Epidermal melanocyte (primary cell): ENCODE data around the gene MGRN1.

Source experiments
- DNase-seq: peaks from one replicate; pipeline ENCODE4 v3.0.0; 2011; ENCODE audit warnings: low spot score; ENCODE audit not compliant: insufficient read length

Gene MGRN1

GRCh38 chr16:4685776-4686496, 61.3 kb downstream of the MGRN1 start:
- no peak for DNase-seq

DNA sequence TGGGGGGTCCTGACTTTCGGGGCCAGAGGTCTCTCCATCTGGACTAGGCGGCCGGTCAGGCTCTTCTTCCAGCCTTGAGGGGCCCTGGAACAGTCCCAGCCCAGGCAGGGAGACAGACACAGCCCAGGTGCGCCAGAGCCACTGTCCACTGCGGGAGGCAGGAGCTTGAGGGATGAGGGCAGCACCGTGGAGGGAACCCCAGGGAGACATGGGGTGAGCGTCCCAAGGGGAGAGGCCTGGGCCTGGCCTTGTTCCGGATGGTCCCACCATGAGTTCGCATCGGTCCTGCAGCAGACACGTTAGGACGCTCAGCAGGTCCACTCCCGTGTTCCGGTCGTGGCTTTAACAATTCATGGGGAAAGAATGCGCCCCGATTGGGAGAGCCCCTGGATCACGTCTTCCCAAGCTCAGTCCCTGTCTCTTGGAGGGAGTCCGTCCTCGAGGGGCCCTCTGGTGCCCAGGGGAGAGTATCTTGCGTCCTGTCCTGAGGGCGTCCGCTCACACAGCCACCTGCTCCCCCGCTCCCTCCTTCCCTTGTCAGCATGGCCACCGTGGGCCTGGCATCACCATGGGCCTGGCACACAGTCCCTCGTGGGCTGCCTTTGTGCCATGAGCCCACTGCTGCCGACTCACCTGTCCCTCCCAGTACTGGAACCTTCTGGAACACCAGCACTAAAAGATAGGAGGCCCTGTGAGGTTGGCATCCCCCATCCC, 62.0 kb downstream of the MGRN1 start:
- DNase-seq = no peak

GRCh38 chr16:4687416-4687815, 62.8 kb downstream of the MGRN1 start:
- DNase-seq = no peak

- DNase-seq = no peak
Observed at GRCh38 chr16:4687946-4688673, 63.5 kb downstream of the MGRN1 start.

GRCh38 chr16:4688674-4689045, 64.0 kb downstream of the MGRN1 start:
- no peak for DNase-seq

GRCh38 chr16:4689091-4689671, 64.6 kb downstream of the MGRN1 start:
- no peak for DNase-seq

GRCh38 chr16:4689864-4690704, 65.5 kb downstream of the MGRN1 start:
- no peak for DNase-seq

DNA sequence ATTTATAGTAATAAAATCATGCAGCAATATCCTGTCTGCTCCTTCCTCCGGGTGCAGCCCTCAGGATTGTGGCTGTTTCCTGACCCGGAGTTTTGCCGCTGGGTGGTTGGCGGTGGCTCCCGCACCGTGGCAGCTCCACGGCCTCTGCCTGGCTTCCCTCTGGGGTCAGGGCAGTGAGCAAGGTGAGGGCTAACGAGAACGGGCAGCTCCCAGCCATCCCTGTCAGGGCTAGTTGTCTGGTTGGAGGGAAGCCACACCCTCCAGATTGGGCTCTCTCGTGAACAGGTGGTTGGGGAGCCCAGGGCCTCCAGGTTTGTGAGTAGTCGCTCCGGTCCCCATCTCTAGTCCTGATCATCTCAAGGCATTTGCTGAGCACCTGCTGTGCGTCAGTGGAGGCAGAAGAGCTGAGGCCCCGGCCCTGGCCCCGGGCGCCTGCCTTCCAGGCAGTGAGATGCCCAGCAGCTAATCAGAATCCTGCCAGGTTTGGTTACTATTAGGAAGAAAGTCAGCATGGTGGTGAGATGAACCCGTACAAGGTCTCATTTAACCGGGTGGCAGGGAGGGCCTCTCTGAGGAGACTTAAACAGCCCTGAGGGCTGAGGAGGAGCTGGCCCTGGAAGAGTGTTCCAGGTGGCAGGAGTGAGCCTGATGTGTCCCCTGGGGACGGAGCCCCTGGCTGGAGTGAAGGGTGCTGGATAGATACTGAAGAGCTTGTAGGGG, 66.5 kb downstream of the MGRN1 start:
- DNase-seq = peak; percentile 14

DNA sequence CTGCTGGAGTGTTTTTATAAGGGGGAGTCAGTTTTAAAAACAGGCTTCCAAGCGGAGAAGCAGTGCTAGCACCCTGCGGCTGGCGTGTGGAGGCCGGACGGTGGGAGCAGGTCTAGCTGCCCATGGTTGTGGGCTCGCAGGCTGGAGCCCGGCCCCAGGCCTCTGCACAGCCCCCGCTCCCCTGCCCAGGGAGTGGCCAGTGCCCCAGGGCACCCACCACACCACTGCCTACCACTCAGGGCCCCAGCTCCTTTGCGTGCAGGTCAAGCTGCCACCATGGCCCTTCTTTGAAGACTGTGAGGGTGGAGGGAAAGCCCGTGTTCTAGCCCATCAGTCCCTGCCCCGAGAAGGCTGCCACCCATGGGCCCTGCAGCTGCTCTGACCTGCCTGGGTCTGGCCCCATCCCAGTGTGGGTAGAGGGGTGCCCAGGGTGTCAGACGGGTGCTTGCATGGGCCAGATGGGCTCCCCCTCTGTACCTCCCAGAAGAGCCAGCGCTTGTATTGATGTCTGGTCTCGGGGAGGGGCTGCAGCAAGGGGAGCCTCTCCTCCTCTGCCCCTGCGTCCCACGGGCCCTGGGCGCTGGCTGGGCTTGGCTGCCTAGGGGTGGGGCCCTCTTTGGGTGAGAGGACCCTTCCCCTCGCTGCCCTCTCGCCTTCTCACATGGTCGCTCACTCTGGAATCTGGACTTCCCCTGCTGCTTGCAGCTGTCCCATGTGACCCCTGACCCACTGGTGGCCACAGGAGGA, 67.2 kb downstream of the MGRN1 start:
- DNase-seq = peak; percentile 15

DNA sequence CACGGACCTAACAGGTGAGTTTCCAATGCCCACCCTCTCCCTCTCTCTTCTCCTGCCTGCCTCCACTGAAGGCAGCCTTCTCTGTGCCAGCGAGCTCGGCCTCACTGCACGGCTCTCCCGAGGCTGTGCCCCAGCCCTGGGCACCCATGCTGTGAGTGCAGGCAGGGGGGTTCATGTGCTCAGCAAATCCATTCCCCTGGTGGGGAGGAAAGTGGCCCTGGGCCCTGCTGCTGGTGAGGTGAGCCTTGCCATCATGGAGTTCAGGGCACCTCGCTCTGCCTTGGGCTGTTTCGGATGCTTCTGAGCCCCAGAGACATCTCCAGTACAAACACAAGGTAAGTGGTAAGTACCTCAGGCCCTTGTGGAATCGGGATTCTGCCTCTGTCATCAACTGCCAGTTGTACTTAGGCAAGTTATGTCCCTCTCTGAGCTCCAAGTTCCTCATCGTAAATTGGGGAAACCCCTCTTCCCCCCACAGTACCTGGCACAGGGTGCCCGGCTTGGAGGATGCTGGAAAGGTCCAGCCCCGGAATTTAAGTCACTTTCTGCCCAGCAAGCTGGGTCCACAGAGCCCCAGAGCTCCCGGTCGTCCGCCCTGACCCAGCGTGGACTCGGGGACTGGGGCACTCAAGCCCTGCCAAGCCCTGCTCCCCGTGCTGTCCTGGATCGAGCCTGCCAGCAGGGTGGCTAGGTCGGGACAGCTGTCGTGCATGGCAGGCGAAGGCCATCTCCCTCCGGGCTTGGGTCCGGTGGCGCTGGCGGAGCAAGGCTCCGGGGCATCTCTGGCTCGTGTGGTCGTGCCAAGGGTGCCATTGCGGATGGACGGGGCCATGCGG, 68.1 kb downstream of the MGRN1 start:
- DNase-seq = peak; percentile 17

- peak; percentile 100 for DNase-seq
Observed at GRCh38 chr16:4693296-4693955, 68.8 kb downstream of the MGRN1 start, which contains the start of gene NUDT16L1. Gene NUDT16L1, plus strand, starts transcription at chr16:4693562. Its CDS starts 165 bp downstream, at chr16:4693727.

GRCh38 chr16:4693956-4694641, 69.5 kb downstream of the MGRN1 start:
- DNase-seq = peak; percentile 74

GRCh38 chr16:4694642-4695451, 70.2 kb downstream of the MGRN1 start:
- peak; percentile 13 for DNase-seq

- peak; percentile 9 for DNase-seq
Observed at GRCh38 chr16:4695473-4696171, 71.0 kb downstream of the MGRN1 start.

DNA sequence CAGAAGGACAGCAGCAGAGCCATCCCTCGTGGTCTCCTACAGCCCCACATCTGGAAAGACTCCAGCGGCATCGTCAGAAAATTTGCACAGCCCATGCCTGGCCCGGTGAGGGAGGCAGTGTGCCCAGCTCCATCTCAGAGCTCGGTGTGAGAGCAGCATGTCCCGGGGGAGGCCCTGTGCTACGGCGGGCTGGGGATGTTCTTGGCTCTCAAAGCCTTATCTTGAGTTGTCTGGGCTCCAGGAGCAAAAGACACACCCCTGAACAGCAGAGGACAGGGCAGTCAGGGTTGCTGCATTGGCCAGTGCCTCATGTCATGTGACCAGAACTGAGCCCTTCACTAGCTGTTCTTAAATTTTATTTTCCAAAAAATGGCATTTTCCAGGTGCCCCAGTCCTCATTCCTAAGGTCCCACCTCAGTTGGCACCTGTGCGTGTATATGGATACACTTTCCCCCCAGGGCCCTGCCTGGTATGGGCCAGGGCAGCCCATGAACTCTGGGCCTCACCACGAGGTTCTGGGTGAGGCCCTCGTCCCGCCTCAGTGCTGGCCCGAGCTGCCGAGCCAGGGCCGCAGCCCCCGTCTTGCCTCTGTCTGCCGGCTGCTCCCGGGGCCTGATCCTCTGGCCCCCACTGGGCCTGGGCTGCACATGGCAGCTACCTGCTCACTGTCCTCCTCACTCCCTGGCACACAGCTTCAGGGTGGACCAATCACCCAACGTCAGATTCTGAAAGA, 71.7 kb downstream of the MGRN1 start:
- peak; percentile 13 for DNase-seq
